ENCODE measurements around the gene CADPS.

DNA sequence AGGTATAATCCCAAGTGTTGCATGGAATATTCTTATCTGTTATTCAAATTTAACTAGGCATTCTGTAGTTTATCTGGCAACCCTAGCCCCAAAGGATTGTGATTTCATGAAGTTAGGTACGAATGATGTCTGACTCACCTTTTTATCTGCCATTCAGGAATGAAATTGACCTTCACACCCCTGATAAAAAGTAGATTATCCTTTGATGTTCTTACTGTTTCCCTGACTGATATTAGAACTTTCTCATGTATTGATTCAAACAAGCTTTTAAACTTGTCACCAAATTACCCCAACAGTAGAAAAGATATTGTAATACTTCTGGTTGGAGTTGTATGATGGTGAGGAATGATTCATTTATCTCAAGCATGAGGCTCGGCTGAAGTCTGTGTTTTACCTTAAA is 43.6 kb upstream of the CADPS start:
- TF ChIP-seq POLR2AphosphoS5 (IDR thresholded peaks at IDR 0.05; ENCODE audit: low read depth) (no peak), GABPA (IDR thresholded peaks at IDR 0.05; ENCODE audit: low read depth) (no peak), SPI1 (IDR thresholded peaks at IDR 0.05; ENCODE audit: borderline replicate concordance, low read depth) (no peak)
- TF ChIP-seq, protein P1, sequence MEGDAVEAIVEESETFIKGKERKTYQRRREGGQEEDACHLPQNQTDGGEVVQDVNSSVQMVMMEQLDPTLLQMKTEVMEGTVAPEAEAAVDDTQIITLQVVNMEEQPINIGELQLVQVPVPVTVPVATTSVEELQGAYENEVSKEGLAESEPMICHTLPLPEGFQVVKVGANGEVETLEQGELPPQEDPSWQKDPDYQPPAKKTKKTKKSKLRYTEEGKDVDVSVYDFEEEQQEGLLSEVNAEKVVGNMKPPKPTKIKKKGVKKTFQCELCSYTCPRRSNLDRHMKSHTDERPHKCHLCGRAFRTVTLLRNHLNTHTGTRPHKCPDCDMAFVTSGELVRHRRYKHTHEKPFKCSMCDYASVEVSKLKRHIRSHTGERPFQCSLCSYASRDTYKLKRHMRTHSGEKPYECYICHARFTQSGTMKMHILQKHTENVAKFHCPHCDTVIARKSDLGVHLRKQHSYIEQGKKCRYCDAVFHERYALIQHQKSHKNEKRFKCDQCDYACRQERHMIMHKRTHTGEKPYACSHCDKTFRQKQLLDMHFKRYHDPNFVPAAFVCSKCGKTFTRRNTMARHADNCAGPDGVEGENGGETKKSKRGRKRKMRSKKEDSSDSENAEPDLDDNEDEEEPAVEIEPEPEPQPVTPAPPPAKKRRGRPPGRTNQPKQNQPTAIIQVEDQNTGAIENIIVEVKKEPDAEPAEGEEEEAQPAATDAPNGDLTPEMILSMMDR (IDR thresholded peaks at IDR 0.05; ENCODE audit: insufficient read depth, low read length), result no peak
- TF ChIP-seq, protein P2, sequence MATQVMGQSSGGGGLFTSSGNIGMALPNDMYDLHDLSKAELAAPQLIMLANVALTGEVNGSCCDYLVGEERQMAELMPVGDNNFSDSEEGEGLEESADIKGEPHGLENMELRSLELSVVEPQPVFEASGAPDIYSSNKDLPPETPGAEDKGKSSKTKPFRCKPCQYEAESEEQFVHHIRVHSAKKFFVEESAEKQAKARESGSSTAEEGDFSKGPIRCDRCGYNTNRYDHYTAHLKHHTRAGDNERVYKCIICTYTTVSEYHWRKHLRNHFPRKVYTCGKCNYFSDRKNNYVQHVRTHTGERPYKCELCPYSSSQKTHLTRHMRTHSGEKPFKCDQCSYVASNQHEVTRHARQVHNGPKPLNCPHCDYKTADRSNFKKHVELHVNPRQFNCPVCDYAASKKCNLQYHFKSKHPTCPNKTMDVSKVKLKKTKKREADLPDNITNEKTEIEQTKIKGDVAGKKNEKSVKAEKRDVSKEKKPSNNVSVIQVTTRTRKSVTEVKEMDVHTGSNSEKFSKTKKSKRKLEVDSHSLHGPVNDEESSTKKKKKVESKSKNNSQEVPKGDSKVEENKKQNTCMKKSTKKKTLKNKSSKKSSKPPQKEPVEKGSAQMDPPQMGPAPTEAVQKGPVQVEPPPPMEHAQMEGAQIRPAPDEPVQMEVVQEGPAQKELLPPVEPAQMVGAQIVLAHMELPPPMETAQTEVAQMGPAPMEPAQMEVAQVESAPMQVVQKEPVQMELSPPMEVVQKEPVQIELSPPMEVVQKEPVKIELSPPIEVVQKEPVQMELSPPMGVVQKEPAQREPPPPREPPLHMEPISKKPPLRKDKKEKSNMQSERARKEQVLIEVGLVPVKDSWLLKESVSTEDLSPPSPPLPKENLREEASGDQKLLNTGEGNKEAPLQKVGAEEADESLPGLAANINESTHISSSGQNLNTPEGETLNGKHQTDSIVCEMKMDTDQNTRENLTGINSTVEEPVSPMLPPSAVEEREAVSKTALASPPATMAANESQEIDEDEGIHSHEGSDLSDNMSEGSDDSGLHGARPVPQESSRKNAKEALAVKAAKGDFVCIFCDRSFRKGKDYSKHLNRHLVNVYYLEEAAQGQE (IDR thresholded peaks at IDR 0.05; ENCODE audit: insufficient replicate concordance, low read depth), result no peak
